ENCODE results near the gene KCNS1.
A peak's percentile ranks its signal among the peaks of the same experiment; 100 is the strongest.

Gene KCNS1

GRCh38 chr20:45105317-45105716 lies 4.4 kb upstream of the KCNS1 start:
- DNase-seq = no peak

- no peak for DNase-seq
Measured at GRCh38 chr20:45104786-45105185, 3.9 kb upstream of the KCNS1 start.

GRCh38 chr20:45103072-45103471 lies 2.1 kb upstream of the KCNS1 start:
- no peak for DNase-seq

GRCh38 chr20:45101333-45101850 lies 465 bp upstream of the KCNS1 start:
- DNase-seq = no peak

GRCh38 chr20:45098103-45098773 lies 2.7 kb downstream of the KCNS1 start:
- DNase-seq = no peak

DNA sequence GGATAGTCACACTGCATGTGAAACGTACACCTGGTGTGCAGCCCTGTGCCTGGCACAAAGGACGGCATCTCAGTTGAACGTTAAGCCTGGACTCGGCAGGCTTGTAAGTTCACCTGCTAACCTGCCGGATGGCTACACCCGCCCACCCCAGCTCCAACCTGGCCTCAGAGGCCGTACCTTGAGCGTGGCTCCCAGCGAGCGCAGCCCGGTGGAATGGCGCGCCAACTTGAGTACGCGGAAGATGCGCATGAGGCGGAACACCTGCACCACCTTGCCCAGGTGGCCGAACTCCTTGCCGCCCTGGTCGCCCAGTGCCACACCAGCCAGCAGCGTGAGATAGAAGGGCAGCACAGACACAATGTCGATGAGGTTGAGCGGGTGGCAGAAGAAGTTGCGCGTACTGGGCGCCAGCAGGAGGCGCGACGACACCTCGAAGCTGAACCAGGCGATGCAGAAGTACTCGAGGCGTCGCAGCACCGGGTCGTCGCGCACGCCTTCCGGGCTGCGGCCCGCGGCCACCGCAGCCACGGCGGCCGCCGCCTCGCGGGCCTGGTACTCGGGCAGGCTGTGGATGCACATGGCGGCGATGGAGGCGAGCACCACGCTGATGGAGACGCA lies 3.3 kb downstream of the KCNS1 start:
- no peak for DNase-seq

DNA sequence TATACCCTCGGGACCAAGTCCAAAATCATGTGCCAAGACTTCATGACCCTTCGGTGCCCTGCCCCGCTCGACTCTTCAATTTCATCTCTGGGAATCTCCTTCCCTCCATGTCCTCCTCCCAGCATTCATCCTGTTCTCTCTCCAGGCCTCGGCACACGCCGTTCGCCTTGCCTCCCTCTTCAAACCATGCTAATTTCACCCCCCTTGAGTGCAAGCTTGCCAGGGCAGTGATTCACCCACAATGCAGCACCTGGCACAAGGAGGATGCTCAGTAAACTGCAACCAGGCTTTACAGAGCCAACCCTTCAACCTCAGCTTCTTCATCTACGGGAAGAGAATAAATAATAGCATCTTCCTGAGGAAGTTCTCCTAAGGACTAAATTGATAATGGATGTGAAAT lies 4.1 kb downstream of the KCNS1 start:
- DNase-seq = no peak

- DNase-seq = peak; percentile 5
Measured at GRCh38 chr20:45095805-45096238, 5.1 kb downstream of the KCNS1 start.

GRCh38 chr20:45094864-45095574 lies 5.9 kb downstream of the KCNS1 start:
- no peak for DNase-seq

GRCh38 chr20:45094201-45094600 lies 6.7 kb downstream of the KCNS1 start:
- DNase-seq = no peak

GRCh38 chr20:45092898-45093297 lies 8.0 kb downstream of the KCNS1 start:
- no peak for DNase-seq

- no peak for DNase-seq
Measured at GRCh38 chr20:45091366-45091765, 9.6 kb downstream of the KCNS1 start.

DNA sequence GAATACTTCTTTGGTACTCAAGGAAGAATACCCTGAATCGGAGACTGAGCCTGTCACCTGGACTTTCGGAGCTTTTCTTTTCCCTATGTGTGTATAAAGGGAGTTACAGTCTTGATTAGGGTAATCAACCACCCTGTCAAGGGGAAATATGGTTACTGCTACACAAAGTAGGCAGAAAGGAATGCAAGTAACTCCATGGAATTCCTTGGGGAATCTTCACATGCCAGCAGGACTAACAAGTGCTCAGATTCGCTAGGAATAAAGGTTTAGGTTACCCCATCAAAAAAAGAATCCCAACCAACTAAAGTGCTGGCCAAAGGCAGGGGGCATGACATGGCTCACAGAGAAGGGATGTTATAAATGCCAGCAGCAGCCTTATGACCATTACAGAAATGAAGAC lies 10.4 kb downstream of the KCNS1 start:
- no peak for DNase-seq

DNA sequence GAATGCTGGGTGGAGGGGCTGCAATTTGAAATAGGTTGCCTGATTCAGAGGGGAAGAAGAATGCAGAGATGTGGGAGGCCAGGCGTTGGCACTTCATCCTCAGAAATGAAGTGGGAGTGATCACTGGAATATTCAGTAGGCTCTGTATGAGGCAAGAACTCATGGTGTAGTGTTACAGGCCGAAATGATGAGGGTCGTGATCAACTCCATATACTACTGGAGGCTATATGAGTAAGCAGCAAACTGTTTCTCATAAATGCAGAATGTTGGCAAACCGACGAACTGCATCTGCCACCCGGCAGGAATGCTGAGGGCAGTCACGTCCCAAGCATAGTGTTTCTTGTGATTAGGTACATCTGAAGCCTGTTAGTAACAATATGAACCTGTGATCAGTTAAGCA lies 12.7 kb downstream of the KCNS1 start:
- no peak for DNase-seq

DNA sequence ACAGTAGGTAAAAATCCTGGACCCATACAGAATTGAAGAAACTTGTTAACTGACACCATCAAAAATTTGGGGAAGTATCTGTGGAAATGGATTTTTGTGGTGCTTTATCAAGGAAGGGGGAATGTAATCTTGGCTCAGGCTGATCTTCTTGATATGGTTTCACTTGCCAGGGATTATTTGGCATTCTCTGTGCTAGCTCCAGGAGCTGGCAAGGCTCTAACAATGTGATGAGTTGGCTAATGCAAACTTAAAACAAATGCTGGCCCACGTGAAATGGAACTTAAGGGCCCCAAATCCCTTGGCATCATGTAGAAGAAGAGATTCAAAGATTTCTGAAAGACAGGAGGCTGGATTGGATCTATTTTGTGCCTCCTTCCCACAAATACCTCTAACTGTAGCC lies 13.1 kb downstream of the KCNS1 start:
- no peak for DNase-seq

GRCh38 chr20:45087097-45087790 lies 13.7 kb downstream of the KCNS1 start:
- DNase-seq = no peak

GRCh38 chr20:45085867-45086266 lies 15.1 kb downstream of the KCNS1 start:
- DNase-seq = no peak

- no peak for DNase-seq
Measured at GRCh38 chr20:45085289-45085688, 15.6 kb downstream of the KCNS1 start.

- no peak for DNase-seq
Measured at GRCh38 chr20:45083127-45083526, 17.8 kb downstream of the KCNS1 start.

DNA sequence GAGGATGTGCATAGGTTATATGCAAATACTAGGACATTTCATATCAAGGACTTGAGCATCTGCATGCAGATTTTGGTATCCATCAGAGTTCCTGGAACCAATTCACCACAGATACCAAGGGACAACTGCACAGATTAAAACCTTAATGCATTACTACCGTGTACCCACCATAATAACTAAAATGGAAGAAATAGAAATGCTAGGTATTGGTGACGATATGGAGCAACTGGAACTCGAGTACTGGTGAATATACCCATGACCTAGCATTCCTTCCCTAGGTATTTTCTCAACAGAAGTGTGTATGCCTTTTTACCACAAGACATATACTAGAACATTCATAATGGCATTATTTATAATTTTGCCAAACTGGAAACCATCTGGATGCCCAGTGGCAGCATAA lies 18.5 kb downstream of the KCNS1 start:
- no peak for DNase-seq

- DNase-seq = no peak
Measured at GRCh38 chr20:45080867-45081624, 19.9 kb downstream of the KCNS1 start.

GRCh38 chr20:45077559-45077958 lies 23.4 kb downstream of the KCNS1 start:
- DNase-seq = no peak

DNA sequence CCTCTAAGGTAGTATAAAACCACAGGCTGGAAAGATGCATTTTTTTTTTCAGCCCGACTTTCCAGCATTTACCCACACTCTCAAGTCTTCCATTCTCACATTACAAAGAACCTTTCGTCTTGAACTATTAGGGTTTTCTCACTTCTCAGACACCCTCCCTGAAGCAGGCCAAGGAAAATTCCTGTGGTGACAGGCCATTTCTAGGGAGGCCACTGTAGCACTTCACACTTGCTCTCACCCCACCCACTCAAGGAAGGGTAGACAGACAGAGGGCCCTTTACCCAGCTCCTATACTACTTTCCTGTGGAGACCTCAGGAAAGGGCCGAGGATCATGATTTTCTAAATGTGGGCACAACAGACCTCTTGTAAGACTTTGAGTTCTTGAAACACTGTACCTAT lies 27.7 kb downstream of the KCNS1 start:
- no peak for DNase-seq
